ENCODE data around the gene GPATCH2. TPM values are rescaled to one million over a fixed set of nuclear protein-coding genes. Genes with fewer than 3 reads are reported as not detected.

The GPATCH2 gene
- 1 to 10 TPM; 6.8 to 8.5 (median 7.5) TPM for total RNA-seq
- polyA plus RNA-seq: 1 to 10 TPM; 2.3 to 4.2 TPM
- long read RNA-seq, donor 1, partial matches to known transcripts: 1 of 4 reads
- long read RNA-seq, donor 1, other reads (novel, unspliced or antisense): 3 of 4 reads
- long read RNA-seq, donor 2, partial matches to known transcripts: 6 of 10 reads
- long read RNA-seq, donor 2, other reads (novel, unspliced or antisense): 2 of 10 reads
- long read RNA-seq, donor 3, partial matches to known transcripts: 3 of 6 reads
- long read RNA-seq, donor 3, other reads (novel, unspliced or antisense): 3 of 6 reads

DNA sequence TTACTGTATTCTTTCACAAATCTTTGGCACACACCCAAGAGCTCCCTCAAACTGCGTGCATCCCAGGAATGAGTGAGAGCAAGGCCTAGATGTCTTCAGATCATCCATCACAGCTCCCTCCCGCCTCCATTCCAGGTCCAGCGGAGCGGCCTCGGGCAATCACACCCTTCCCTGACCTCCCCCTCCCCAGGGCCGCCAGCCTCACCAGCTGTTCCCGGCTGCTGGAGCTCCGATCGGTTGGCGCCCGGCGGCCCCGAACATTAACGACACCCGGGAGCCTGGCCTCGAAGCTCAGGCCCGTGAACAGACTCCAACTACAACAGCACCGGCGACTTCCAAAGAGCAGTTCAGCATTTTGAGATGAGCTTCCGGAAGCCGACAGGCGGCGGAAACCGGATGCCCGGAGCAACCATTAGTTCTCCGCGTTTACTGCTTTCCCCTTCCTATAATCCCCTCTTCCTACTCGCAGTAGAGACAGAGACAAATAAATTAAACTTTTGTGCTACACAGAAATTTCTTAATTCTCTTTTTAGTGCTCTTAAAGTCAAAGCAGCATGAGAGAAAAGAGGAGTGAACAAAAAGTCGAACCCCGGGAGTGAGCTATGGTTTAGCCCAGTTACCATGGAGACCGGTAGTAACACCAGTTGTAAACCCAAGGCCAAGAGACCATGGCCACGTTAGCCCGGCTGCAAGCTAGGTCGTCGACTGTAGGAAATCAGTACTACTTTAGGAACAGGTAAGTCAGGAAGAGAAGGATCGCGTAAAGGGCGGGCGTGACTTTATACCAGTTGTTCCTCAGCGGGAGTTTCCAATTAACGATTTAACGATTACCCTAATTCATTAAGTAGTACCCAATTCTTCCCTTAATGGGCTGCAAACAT, at the start of gene GPATCH2, which contains the start of gene SPATA17:
TSS of gene GPATCH2 (minus strand) at position 380 of the 881 bp plus-strand sequence. CDS start at position 261, 119 bp downstream.
TSS of gene SPATA17 (plus strand) at position 634 of the 881 bp plus-strand sequence. CDS start at position 669, 35 bp downstream.
- Histone ChIP-seq H3K4me3 (peak within 1 kb of the TSS; percentile 58 to 91 (median 76)), H3K36me3 (no peaks in the 10 kb centered on the region), H3K27me3 (no peaks in the 10 kb centered on the region), H3K4me1 (peaks cover 0 to 46% (median 25%) of the 10 kb centered on the region in 12 donors), H3K27ac (peak within 1 kb of the TSS; percentile 81 to 95 (median 89)), H3K9me3 (no peaks in the 10 kb centered on the region)
- peak; percentile 95 to 98 (median 96) for ATAC-seq
- peak; percentile 79 to 84 (median 83) for DNase-seq
- intact Hi-C loops (cut with DNase I): no loop called here
- no peak for TF ChIP-seq POLR2A (IDR thresholded peaks at IDR 0.05)
- TF ChIP-seq, protein P1, sequence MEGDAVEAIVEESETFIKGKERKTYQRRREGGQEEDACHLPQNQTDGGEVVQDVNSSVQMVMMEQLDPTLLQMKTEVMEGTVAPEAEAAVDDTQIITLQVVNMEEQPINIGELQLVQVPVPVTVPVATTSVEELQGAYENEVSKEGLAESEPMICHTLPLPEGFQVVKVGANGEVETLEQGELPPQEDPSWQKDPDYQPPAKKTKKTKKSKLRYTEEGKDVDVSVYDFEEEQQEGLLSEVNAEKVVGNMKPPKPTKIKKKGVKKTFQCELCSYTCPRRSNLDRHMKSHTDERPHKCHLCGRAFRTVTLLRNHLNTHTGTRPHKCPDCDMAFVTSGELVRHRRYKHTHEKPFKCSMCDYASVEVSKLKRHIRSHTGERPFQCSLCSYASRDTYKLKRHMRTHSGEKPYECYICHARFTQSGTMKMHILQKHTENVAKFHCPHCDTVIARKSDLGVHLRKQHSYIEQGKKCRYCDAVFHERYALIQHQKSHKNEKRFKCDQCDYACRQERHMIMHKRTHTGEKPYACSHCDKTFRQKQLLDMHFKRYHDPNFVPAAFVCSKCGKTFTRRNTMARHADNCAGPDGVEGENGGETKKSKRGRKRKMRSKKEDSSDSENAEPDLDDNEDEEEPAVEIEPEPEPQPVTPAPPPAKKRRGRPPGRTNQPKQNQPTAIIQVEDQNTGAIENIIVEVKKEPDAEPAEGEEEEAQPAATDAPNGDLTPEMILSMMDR (IDR thresholded peaks at IDR 0.05): peak in 9 of 12 donors; percentile 10 to 64 (median 38)
- 1 to 3% (median 1%) methylated on average over 37 to 42 of the region's 42 CpGs for WGBS, 4 donors

- intact Hi-C loops (cut with DNase I): no loop called here
- no peak for DNase-seq
- H3K4me1 ChIP-seq: no peaks in the 10 kb centered on the region
Measured at GRCh38 chr1:217674028-217674729, 43.3 kb upstream of the GPATCH2 start.

GRCh38 chr1:217673387-217673786, 42.5 kb upstream of the GPATCH2 start:
- 71 to 80% (median 72%) methylated on average over 2 of the region's 2 CpGs for WGBS, 4 donors
- Histone ChIP-seq H3K27ac (no peak overlapping the region), H3K4me3 (no peak overlapping the region), H3K36me3 (no peaks in the 10 kb centered on the region), H3K27me3 (peaks cover 0 to 4% (median 0%) of the 10 kb centered on the region in 9 donors), H3K9me3 (no peaks in the 10 kb centered on the region), H3K4me1 (no peaks in the 10 kb centered on the region)
- TF ChIP-seq, protein P1 (IDR thresholded peaks at IDR 0.05): no peak
- TF ChIP-seq POLR2A (IDR thresholded peaks at IDR 0.05): no peak
- ATAC-seq: peak in 1 of 4 donors; percentile 33
- intact Hi-C loops (cut with DNase I): no loop called here
- no peak for DNase-seq

More at GRCh38 chr1:217674028-217674729, 43.3 kb upstream of the GPATCH2 start:
- no peak overlapping the region for H3K4me3 ChIP-seq
- no peak for TF ChIP-seq POLR2A (IDR thresholded peaks at IDR 0.05)
- TF ChIP-seq, protein P1 (IDR thresholded peaks at IDR 0.05): no peak
- no peak overlapping the region for H3K27ac ChIP-seq
- 61 to 70% (median 64%) methylated on average over 3 to 4 of the region's 4 CpGs for WGBS, 4 donors
- H3K36me3 ChIP-seq: no peaks in the 10 kb centered on the region
- no peaks in the 10 kb centered on the region for H3K9me3 ChIP-seq
- ATAC-seq: no peak
- H3K27me3 ChIP-seq: peaks cover 0 to under 1% (median 0%) of the 10 kb centered on the region in 9 donors

Measured in heart left ventricle (tissue), 16 donors.